Measurements from ENCODE around the gene CDK4.

DNA sequence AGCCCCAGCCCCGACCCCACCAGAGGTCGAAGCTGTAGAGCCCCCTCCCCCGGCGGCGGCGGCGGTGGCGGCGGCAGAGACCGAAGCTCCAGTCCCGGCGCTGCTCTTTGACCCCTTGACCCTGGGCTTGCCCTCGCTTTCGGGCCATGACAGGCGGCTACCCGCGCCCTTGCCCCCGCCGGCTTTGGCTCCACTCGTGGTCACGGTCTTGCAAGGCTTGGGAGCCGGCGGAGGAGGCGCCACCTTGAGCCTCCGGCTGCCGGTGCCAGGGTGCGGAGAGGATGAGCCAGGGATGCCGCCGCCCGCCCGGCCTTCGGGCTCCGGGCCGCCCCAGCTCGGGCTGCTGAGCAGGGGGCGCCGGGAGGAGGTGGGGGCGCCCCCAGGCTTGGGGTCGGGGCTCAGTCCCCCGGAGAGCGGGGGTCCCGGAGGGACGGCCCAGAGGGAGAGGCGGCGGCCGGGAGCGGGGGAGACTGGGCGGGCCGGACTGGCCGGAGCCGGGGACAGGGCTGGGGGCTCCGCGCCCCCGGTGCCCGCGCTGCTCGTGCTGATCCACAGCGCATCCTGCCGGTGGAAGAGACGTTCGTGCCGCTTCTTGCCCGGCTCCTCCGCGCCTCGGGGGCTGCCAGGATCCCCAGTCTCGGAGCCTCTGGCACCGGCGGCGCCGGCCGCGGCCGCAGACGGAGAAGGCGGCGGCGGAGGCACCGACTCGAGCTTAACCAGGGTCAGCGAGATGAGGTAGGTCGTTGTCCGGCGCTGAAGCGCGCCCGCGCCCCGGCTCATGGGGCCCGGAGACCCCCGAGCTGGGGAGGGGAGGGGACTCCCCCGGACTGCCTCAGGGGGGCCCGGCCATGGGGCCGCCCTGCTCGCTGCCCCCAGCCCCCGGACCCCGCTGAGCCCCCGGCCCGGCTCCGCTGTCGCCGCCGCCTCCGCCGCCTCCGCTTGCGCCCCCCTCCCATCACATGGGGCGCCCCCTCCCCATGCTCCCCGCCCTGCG, 14.3 kb downstream of the CDK4 start:
- TF ChIP-seq POLR2AphosphoS5 (IDR thresholded peaks at IDR 0.05; ENCODE audit: low read depth, low read length): no peak
- TF ChIP-seq, protein P1, sequence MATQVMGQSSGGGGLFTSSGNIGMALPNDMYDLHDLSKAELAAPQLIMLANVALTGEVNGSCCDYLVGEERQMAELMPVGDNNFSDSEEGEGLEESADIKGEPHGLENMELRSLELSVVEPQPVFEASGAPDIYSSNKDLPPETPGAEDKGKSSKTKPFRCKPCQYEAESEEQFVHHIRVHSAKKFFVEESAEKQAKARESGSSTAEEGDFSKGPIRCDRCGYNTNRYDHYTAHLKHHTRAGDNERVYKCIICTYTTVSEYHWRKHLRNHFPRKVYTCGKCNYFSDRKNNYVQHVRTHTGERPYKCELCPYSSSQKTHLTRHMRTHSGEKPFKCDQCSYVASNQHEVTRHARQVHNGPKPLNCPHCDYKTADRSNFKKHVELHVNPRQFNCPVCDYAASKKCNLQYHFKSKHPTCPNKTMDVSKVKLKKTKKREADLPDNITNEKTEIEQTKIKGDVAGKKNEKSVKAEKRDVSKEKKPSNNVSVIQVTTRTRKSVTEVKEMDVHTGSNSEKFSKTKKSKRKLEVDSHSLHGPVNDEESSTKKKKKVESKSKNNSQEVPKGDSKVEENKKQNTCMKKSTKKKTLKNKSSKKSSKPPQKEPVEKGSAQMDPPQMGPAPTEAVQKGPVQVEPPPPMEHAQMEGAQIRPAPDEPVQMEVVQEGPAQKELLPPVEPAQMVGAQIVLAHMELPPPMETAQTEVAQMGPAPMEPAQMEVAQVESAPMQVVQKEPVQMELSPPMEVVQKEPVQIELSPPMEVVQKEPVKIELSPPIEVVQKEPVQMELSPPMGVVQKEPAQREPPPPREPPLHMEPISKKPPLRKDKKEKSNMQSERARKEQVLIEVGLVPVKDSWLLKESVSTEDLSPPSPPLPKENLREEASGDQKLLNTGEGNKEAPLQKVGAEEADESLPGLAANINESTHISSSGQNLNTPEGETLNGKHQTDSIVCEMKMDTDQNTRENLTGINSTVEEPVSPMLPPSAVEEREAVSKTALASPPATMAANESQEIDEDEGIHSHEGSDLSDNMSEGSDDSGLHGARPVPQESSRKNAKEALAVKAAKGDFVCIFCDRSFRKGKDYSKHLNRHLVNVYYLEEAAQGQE (IDR thresholded peaks at IDR 0.05; ENCODE audit: insufficient read depth in 1 of 2, low read depth in 2 of 2, low read length in 2 of 2): no peak

Data from PFSK-1 (cell line).